SK-N-SH treated with all-trans-retinoic acid at 6 μM for 48 hours (cell line): Measurements from ENCODE around the gene TTC23L.

Experiments
- ATAC-seq: fragments of 200-7000 bp; cut with Tn5 transposase; 3 replicates; pipeline ENCODE4 v1.9.1; 2020; ENCODE audit warnings: mild to moderate bottlenecking, moderate library complexity
- ARNTL ChIP-seq: fragments of 450-650 bp; formaldehyde crosslinking; IDR thresholded peaks from 2 replicates; pipeline ENCODE4 v1.5.0; 2020; ENCODE audit warnings: low read depth, mild to moderate bottlenecking, moderate library complexity, borderline replicate concordance
- BACH2 ChIP-seq: fragments of 250-450 bp; sonication (Bioruptor Pico); IDR thresholded peaks from 2 replicates; pipeline ENCODE4 v1.9.0; 2021; ENCODE audit warnings: mild to moderate bottlenecking, borderline replicate concordance
- CSDC2 ChIP-seq: fragments of 250-450 bp; sonication (Bioruptor Pico); IDR thresholded peaks from 2 replicates; pipeline ENCODE4 v1.5.0; 2020; ENCODE audit warnings: mild to moderate bottlenecking, moderate library complexity
- GLIS3 ChIP-seq: fragments of 250-450 bp; sonication (Bioruptor Pico); IDR thresholded peaks from 2 replicates; pipeline ENCODE4 v1.5.0; 2020; ENCODE audit warnings: mild to moderate bottlenecking, moderate library complexity
- ISL1 ChIP-seq: fragments of 250-450 bp; sonication (Bioruptor Pico); IDR thresholded peaks from 2 replicates; pipeline ENCODE4 v2.1.2; 2022; ENCODE audit warnings: mild to moderate bottlenecking, moderate library complexity
- OSR1 ChIP-seq: fragments of 250-450 bp; sonication (Bioruptor Pico); IDR thresholded peaks from 2 replicates; pipeline ENCODE4 v1.8.0; 2022; ENCODE audit warnings: moderate library complexity, mild to moderate bottlenecking, inconsistent platforms
- PPARA ChIP-seq: fragments of 250-450 bp; sonication (Bioruptor Pico); IDR thresholded peaks from 2 replicates; pipeline ENCODE4 v1.5.0; 2020; ENCODE audit warnings: mild to moderate bottlenecking, borderline replicate concordance
- RARB ChIP-seq: fragments of 250-450 bp; sonication (Bioruptor Pico); IDR thresholded peaks from 2 replicates; pipeline ENCODE4 v1.8.0; 2021; ENCODE audit warnings: mild to moderate bottlenecking, moderate library complexity
- SNAI2 ChIP-seq: fragments of 250-450 bp; sonication (Bioruptor Pico); IDR thresholded peaks from 2 replicates; pipeline ENCODE4 v1.5.0; 2020; ENCODE audit warnings: mild to moderate bottlenecking, moderate library complexity
- TOX ChIP-seq: fragments of 250-450 bp; sonication (Bioruptor Pico); IDR thresholded peaks from 2 replicates; pipeline ENCODE4 v1.8.0; 2021; ENCODE audit warnings: mild to moderate bottlenecking, moderate library complexity, borderline replicate concordance
- ZC3H10 ChIP-seq: fragments of 250-450 bp; sonication (Bioruptor Pico); IDR thresholded peaks from 2 replicates; pipeline ENCODE4 v1.5.1; 2021; ENCODE audit warnings: mild to moderate bottlenecking, moderate library complexity
- ZFP3 ChIP-seq: fragments of 250-450 bp; sonication (Bioruptor Pico); IDR thresholded peaks from 2 replicates; pipeline ENCODE4 v1.5.0; 2020; ENCODE audit warnings: mild to moderate bottlenecking, moderate library complexity
- ZFP30 ChIP-seq: fragments of 450-650 bp; formaldehyde crosslinking; IDR thresholded peaks from 2 replicates; pipeline ENCODE4 v1.5.0; 2022; ENCODE audit warnings: mild to moderate bottlenecking, moderate library complexity
- ZNF565 ChIP-seq: fragments of 450-650 bp; formaldehyde crosslinking; conservative IDR thresholded peaks from 2 replicates; pipeline ENCODE4 v1.5.0; 2020; ENCODE audit warnings: low read depth, mild to moderate bottlenecking, moderate library complexity
- ZNF8 ChIP-seq: fragments of 450-650 bp; formaldehyde crosslinking; IDR thresholded peaks from 2 replicates; pipeline ENCODE4 v1.5.0; 2020; ENCODE audit warnings: mild to moderate bottlenecking, moderate library complexity
- TF ChIP-seq, protein P1 (sequence below): fragments of 250-450 bp; sonication (Bioruptor Pico); IDR thresholded peaks from 2 replicates; pipeline ENCODE4 v1.8.0; 2020; ENCODE audit warnings: mild to moderate bottlenecking, moderate library complexity, borderline replicate concordance
- TF ChIP-seq, protein P2 (sequence below): fragments of 250-450 bp; sonication (Bioruptor Pico); IDR thresholded peaks from 2 replicates; pipeline ENCODE4 v1.5.1; 2021; ENCODE audit warnings: mild to moderate bottlenecking, moderate library complexity
- TF ChIP-seq, protein P3 (sequence below): fragments of 250-450 bp; sonication (Bioruptor Pico); IDR thresholded peaks from 2 replicates; pipeline ENCODE4 v1.5.1; 2020; ENCODE audit warnings: low read depth, mild to moderate bottlenecking, moderate library complexity

Gene TTC23L

DNA sequence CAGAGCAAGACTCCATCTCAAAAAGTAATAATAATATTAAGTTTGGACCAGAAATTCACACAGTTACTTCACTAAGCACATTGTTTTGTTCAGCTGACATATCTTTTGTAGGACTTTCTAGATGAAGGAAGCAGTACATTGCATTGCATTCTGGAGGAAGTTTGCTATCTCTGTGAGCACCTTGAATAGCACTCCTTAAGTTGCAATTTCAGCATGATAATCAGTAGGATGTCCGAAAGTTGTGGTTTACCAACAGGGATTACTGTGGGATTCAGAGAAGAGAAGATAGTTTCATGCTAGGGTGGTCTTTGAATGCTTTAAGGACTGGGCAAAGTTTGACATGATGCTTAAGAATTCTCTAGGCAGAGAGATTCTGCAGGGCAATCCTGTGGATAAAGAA is 18.4 kb upstream of the TTC23L start:
- ATAC-seq, result no peak

DNA sequence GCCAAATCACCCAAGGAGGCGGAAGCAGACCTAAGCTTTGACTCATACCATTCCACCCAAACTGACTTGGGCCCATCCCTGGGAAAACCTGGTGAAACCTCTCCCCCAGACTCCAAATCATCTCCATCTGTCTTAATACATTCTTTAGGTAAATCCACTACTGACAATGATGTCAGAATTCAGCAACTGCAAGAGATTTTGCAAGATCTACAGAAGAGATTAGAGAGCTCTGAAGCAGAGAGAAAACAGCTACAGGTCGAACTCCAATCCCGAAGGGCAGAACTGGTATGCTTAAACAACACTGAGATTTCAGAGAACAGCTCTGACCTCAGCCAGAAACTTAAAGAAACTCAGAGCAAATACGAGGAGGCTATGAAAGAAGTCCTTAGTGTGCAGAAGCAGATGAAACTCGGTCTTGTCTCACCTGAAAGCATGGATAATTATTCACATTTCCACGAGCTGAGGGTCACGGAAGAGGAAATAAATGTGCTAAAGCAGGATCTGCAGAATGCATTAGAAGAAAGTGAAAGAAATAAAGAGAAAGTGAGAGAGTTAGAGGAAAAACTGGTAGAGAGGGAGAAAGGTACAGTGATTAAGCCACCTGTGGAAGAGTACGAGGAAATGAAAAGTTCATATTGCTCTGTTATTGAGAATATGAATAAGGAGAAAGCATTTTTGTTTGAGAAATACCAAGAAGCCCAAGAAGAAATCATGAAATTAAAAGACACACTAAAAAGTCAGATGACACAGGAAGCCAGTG is 15.8 kb upstream of the TTC23L start:
- no peak for ATAC-seq
- TF ChIP-seq GLIS3 (CRISPR knock-in tag), result no peak
- TF ChIP-seq PPARA, result no peak
- no peak for TF ChIP-seq ZNF8
- no peak for TF ChIP-seq ZNF565 (CRISPR knock-in tag)
- TF ChIP-seq ZFP30 (CRISPR knock-in tag), result no peak
- no peak for TF ChIP-seq TOX
- TF ChIP-seq, all 23 proteins: peak for 0

More for the DNA sequence above, 18.4 kb upstream of the TTC23L start:
- TF ChIP-seq, protein P1, sequence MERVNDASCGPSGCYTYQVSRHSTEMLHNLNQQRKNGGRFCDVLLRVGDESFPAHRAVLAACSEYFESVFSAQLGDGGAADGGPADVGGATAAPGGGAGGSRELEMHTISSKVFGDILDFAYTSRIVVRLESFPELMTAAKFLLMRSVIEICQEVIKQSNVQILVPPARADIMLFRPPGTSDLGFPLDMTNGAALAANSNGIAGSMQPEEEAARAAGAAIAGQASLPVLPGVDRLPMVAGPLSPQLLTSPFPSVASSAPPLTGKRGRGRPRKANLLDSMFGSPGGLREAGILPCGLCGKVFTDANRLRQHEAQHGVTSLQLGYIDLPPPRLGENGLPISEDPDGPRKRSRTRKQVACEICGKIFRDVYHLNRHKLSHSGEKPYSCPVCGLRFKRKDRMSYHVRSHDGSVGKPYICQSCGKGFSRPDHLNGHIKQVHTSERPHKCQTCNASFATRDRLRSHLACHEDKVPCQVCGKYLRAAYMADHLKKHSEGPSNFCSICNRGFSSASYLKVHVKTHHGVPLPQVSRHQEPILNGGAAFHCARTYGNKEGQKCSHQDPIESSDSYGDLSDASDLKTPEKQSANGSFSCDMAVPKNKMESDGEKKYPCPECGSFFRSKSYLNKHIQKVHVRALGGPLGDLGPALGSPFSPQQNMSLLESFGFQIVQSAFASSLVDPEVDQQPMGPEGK (CRISPR knock-in tag), result no peak
- TF ChIP-seq, protein P2, sequence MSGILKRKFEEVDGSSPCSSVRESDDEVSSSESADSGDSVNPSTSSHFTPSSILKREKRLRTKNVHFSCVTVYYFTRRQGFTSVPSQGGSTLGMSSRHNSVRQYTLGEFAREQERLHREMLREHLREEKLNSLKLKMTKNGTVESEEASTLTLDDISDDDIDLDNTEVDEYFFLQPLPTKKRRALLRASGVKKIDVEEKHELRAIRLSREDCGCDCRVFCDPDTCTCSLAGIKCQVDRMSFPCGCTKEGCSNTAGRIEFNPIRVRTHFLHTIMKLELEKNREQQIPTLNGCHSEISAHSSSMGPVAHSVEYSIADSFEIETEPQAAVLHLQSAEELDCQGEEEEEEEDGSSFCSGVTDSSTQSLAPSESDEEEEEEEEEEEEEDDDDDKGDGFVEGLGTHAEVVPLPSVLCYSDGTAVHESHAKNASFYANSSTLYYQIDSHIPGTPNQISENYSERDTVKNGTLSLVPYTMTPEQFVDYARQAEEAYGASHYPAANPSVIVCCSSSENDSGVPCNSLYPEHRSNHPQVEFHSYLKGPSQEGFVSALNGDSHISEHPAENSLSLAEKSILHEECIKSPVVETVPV (CRISPR knock-in tag), result no peak
- no peak for TF ChIP-seq ZFP30 (CRISPR knock-in tag)
- no peak for TF ChIP-seq OSR1 (CRISPR knock-in tag)
- no peak for TF ChIP-seq ZFP3 (CRISPR knock-in tag)
- TF ChIP-seq ZC3H10, result no peak
- TF ChIP-seq SNAI2 (CRISPR knock-in tag), result no peak
- TF ChIP-seq ISL1 (CRISPR knock-in tag), result no peak
- TF ChIP-seq PPARA, result no peak
- no peak for TF ChIP-seq ZNF8
- TF ChIP-seq ARNTL, result no peak
- TF ChIP-seq TOX, result no peak
- no peak for TF ChIP-seq BACH2 (CRISPR knock-in tag)

DNA sequence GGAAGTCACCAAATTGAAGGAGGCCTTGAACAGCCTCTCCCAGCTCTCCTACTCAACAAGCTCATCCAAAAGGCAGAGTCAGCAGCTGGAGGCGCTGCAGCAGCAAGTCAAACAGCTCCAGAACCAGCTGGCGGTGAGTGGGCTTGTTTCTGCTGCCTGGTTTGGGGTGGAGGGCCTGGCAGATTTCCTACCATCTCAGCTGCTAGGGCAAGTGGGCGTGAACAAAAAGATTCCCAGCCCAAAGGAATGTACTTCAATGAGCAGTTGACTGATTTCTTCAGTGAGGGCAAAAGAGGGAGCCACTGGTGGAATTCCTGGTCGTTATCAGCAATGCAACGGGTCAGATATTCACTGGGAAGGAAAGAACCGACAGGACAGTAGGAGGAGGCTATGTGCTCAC is 12.6 kb upstream of the TTC23L start:
- ATAC-seq, result no peak
- TF ChIP-seq OSR1 (CRISPR knock-in tag) (no peak), CSDC2 (no peak), BACH2 (CRISPR knock-in tag) (no peak), SNAI2 (CRISPR knock-in tag) (no peak), ISL1 (CRISPR knock-in tag) (no peak), RARB (CRISPR knock-in tag) (no peak), ZNF565 (CRISPR knock-in tag) (no peak), GLIS3 (CRISPR knock-in tag) (no peak), ZNF8 (no peak)
- TF ChIP-seq, protein P1 (CRISPR knock-in tag), result no peak
- TF ChIP-seq, protein P3, sequence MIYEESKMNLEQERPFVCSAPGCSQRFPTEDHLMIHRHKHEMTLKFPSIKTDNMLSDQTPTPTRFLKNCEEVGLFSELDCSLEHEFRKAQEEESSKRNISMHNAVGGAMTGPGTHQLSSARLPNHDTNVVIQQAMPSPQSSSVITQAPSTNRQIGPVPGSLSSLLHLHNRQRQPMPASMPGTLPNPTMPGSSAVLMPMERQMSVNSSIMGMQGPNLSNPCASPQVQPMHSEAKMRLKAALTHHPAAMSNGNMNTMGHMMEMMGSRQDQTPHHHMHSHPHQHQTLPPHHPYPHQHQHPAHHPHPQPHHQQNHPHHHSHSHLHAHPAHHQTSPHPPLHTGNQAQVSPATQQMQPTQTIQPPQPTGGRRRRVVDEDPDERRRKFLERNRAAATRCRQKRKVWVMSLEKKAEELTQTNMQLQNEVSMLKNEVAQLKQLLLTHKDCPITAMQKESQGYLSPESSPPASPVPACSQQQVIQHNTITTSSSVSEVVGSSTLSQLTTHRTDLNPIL (CRISPR knock-in tag), result no peak
- TF ChIP-seq, protein P2 (CRISPR knock-in tag), result no peak
